Fibroblast of lung (primary cell): Measurements from ENCODE around the gene PCSK5. TPM values are rescaled to one million over a fixed set of nuclear protein-coding genes. Genes with fewer than 3 reads are reported as not detected.

Experiments
- DNase-seq, 2 donors: peaks; one replicate each; pipeline versions ENCODE4 v3.0.0 to v3.0.0-alpha.2; 2010; ENCODE audit warnings: low read depth in 2 of 2
- H2AFZ ChIP-seq: 2 replicates; pipeline ENCODE4 v1.5.1; 2012; ENCODE audit warnings: low read length, control low read depth, inconsistent platforms
- H3K27ac ChIP-seq: 2 replicates; pipeline ENCODE4 v1.5.1; 2011; ENCODE audit warnings: low read length, control low read depth; ENCODE audit not compliant: insufficient read depth
- H3K27me3 ChIP-seq: 2 replicates; pipeline ENCODE4 v1.5.1; 2011; ENCODE audit warnings: mild to moderate bottlenecking, low read length; ENCODE audit not compliant: control insufficient read depth, insufficient read depth
- H3K36me3 ChIP-seq: 2 replicates; pipeline ENCODE4 v1.5.1; 2011; ENCODE audit warnings: low read length; ENCODE audit not compliant: control insufficient read depth, insufficient read depth
- H3K4me1 ChIP-seq: 2 replicates; pipeline ENCODE4 v1.5.1; 2011; ENCODE audit warnings: low read length; ENCODE audit not compliant: control insufficient read depth, insufficient read depth; ENCODE audit errors: extremely low read depth
- H3K4me2 ChIP-seq: 2 replicates; pipeline ENCODE4 v1.5.1; 2011; ENCODE audit warnings: low read length, control low read depth; ENCODE audit not compliant: insufficient read depth; ENCODE audit errors: extremely low read depth
- H3K4me3 ChIP-seq, 4 experiments: fragments of 200-600 bp in 1 of 4; sonication (generic) in 1 of 4; replicated peaks in 1 of 4; 2 replicates each; pipeline ENCODE4 v1.5.1; 2011 to 2016; ENCODE audit warnings: low read length in 4 of 4, low read depth in 3 of 4, mild to moderate bottlenecking in 3 of 4, control low read depth in 2 of 4, inconsistent platforms in 1 of 4, mixed read lengths in 1 of 4; ENCODE audit not compliant: insufficient read depth in 1 of 4; ENCODE audit errors: control extremely low read depth in 1 of 4
- H3K79me2 ChIP-seq: 2 replicates; pipeline ENCODE4 v1.5.1; 2012; ENCODE audit warnings: mild to moderate bottlenecking, low read length, inconsistent platforms; ENCODE audit not compliant: control insufficient read depth, insufficient read depth
- H3K9ac ChIP-seq: 2 replicates; pipeline ENCODE4 v1.5.1; 2011; ENCODE audit warnings: mild to moderate bottlenecking, low read length, control low read depth; ENCODE audit not compliant: insufficient read depth
- H3K9me3 ChIP-seq: 2 replicates; pipeline ENCODE4 v1.5.1; 2012; ENCODE audit warnings: low read depth, low read length; ENCODE audit not compliant: control insufficient read depth, insufficient read depth
- H4K20me1 ChIP-seq: 2 replicates; pipeline ENCODE4 v1.5.1; 2011; ENCODE audit warnings: low read length; ENCODE audit not compliant: control insufficient read depth, insufficient read depth; ENCODE audit errors: extremely low read depth
- EZH2 ChIP-seq: IDR thresholded peaks from 2 replicates; pipeline ENCODE4 v1.5.1; 2012; ENCODE audit warnings: low read length, control low read depth, mild to moderate bottlenecking; ENCODE audit errors: missing control alignments
- polyA plus RNA-seq, 2 donors: library from polyadenylated mRNA; depleted of rRNA in 1 of 2; stranded (reverse) in 1 of 2; unstranded in 1 of 2; fragments of >200 nt; gene quantifications; 2 replicates each; pipeline ENCODE4 v1.2.1, GENCODE V29; 2011 to 2012; ENCODE audit warnings: missing spikeins in 1 of 2
- total RNA-seq: library from RNA; depleted of rRNA; stranded (reverse); fragments of >200 nt; gene quantifications from 2 replicates; pipeline ENCODE4 v1.2.1, GENCODE V29; 2014
- TF ChIP-seq, protein P1 (sequence below), 2 donors: IDR thresholded peaks in 1 of 2; conservative IDR thresholded peaks in 1 of 2; 1 replicate in 1 of 2; 2 replicates in 1 of 2; pipeline ENCODE4 v1.5.1; 2011 to 2012; ENCODE audit warnings: low read length in 2 of 2, control low read depth in 1 of 2, inconsistent platforms in 1 of 2, low read depth in 1 of 2, mild to moderate bottlenecking in 1 of 2

The PCSK5 gene
- total and polyA plus RNA-seq, 2 donors (not counting 1 experiment from before 2014, with no cell fraction given), result 3.1 to 4.8 TPM

DNA sequence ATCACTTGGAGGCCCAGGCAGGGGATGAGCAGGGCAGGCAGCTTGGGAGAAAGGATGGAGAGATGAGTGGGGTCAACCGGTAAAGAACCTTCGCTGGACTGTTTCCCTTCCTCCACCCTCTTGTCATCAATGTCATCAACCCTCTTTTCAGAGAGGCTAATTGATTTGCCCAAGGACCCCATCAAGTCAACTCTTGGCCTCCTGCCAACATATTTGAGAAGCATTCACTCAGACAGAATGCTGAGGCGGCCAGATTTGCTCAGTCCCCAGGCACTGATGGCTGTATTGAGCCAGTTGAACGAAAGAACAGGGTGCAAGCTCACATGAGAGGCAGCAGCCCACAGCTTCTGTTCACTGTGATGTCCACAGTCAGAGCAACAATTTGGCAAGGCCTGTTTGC lies 310.3 kb downstream of the PCSK5 start:
- Histone ChIP-seq H3K27ac (no peak overlapping the region), H2AFZ (no peak overlapping the region)
- TF ChIP-seq, protein P1, sequence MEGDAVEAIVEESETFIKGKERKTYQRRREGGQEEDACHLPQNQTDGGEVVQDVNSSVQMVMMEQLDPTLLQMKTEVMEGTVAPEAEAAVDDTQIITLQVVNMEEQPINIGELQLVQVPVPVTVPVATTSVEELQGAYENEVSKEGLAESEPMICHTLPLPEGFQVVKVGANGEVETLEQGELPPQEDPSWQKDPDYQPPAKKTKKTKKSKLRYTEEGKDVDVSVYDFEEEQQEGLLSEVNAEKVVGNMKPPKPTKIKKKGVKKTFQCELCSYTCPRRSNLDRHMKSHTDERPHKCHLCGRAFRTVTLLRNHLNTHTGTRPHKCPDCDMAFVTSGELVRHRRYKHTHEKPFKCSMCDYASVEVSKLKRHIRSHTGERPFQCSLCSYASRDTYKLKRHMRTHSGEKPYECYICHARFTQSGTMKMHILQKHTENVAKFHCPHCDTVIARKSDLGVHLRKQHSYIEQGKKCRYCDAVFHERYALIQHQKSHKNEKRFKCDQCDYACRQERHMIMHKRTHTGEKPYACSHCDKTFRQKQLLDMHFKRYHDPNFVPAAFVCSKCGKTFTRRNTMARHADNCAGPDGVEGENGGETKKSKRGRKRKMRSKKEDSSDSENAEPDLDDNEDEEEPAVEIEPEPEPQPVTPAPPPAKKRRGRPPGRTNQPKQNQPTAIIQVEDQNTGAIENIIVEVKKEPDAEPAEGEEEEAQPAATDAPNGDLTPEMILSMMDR (conservative IDR thresholded peaks at IDR 0.05 in 1 of 2, IDR thresholded peaks at IDR 0.05 in 1 of 2; ENCODE audit: low read depth in 1 of 2, low read length in 2 of 2), result no peak
- no peak for TF ChIP-seq EZH2

GRCh38 chr9:76203373-76203772 lies 312.9 kb downstream of the PCSK5 start:
- Histone ChIP-seq H3K4me2 (no peak overlapping the region), H3K9ac (no peak overlapping the region), H3K79me2 (no peaks in the 10 kb centered on the region), H3K4me3 (no peak overlapping the region), H3K27ac (no peak overlapping the region), H2AFZ (no peak overlapping the region), H4K20me1 (no peaks in the 10 kb centered on the region), H3K9me3 (no peaks in the 10 kb centered on the region), H3K4me1 (peaks cover 4% of the 10 kb centered on the region), H3K36me3 (no peaks in the 10 kb centered on the region), H3K27me3 (no peaks in the 10 kb centered on the region)
- DNase-seq, result no peak
- TF ChIP-seq, protein P1 (conservative IDR thresholded peaks at IDR 0.05 in 1 of 2, IDR thresholded peaks at IDR 0.05 in 1 of 2; ENCODE audit: low read depth in 1 of 2, low read length in 2 of 2), result no peak
- TF ChIP-seq EZH2, result no peak

More for the DNA sequence above, 310.3 kb downstream of the PCSK5 start:
- Histone ChIP-seq H3K79me2 (no peaks in the 10 kb centered on the region), H3K27me3 (no peaks in the 10 kb centered on the region), H3K9me3 (no peaks in the 10 kb centered on the region), H3K4me3 (no peak overlapping the region), H4K20me1 (no peaks in the 10 kb centered on the region), H3K9ac (no peak overlapping the region), H3K4me1 (peaks cover 4% of the 10 kb centered on the region), H3K36me3 (no peaks in the 10 kb centered on the region), H3K4me2 (no peak overlapping the region)
- DNase-seq, result no peak

DNA sequence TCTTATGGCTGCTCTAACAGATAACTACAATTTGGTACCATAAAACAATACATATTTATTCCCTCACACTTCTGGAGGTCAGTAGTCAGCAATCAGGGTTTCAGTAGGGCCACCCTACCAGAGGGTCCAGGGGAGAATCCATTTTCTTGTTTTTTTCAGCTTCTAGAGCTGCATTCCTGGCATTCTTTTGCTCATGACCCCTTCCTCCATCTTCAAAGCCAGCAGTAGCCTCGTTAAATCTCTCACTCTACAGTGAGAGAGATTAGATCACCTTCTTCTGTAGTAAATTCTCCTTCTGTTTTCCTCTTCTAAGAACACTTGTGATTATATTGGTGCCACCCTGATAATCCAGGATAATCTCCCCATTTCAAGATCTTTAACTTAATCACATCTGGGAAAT lies 316.3 kb downstream of the PCSK5 start:
- Histone ChIP-seq H3K9me3 (no peaks in the 10 kb centered on the region), H3K27me3 (no peaks in the 10 kb centered on the region), H3K4me1 (no peaks in the 10 kb centered on the region), H2AFZ (no peak overlapping the region), H3K4me2 (no peak overlapping the region), H3K36me3 (no peaks in the 10 kb centered on the region), H3K27ac (no peak overlapping the region), H3K79me2 (no peaks in the 10 kb centered on the region), H3K4me3 (no peak overlapping the region), H4K20me1 (no peaks in the 10 kb centered on the region), H3K9ac (no peak overlapping the region)
- no peak for DNase-seq
- no peak for TF ChIP-seq EZH2
- TF ChIP-seq, protein P1 (conservative IDR thresholded peaks at IDR 0.05 in 1 of 2, IDR thresholded peaks at IDR 0.05 in 1 of 2; ENCODE audit: low read depth in 1 of 2, low read length in 2 of 2), result no peak
